ENCODE measurements around the gene NR5A2.

DNA sequence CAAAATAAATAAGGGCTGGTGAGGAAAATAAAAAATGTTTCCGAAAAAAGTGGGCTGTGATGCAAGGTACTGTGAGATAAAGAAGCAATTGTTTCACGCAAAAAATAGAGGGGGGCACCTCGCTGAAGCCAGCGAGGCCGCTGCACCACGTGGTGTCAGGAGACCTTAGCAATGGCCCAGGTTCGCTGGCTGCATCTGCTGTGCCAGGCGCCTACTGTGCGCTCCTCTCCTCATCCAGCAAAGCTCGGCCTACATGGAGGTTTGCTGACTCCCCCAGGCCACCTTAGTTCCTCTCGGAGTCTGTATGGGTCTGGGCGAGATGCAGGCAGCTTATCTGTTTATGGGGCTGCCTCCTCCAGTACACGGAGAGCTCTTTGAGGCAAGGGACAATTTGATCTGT is 119.6 kb downstream of the NR5A2 start:
- TF ChIP-seq POLR2A (IDR thresholded peaks at IDR 0.05; ENCODE audit: extremely low read depth, insufficient read length): no peak
- TF ChIP-seq CTCF (IDR thresholded peaks at IDR 0.05; ENCODE audit: low read depth, low read length): no peak

Measured in NB4 (cell line).